ENCODE measurements around the gene TSTD2.

The TSTD2 gene

GRCh38 chr9:97632985-97633858 is at the start of gene TSTD2, which contains the start of gene NCBP1:
Gene TSTD2 (minus strand): TSS chr9:97633368. CDS start chr9:97627562, 5,806 bp downstream.
Gene NCBP1 (plus strand): TSS chr9:97633821. CDS start chr9:97633882, 61 bp downstream.
- in situ Hi-C loops (cut with HindIII; ENCODE audit: low sequenced_read_pairs), result no loop called here

DNA sequence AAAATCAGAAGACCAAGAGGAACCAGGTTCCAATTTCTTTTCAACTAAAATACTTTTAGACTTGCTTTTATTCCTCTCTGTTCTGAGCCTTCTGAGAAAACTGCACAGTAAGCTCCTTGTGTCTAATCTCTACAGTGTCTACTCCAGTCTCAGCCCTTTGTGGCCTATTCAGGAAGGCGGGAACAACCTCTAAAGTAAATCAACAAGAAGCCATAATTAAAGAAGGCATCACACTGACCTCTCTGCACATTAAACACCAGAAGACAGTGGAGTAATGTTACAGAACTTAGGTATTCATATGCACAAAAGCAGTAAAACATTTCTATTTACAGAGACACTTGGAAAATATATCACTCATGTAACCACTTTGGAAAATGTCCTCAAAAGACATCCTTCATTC is 49.1 kb upstream of the TSTD2 start:
- in situ Hi-C loops (cut with HindIII; ENCODE audit: low sequenced_read_pairs), result no loop called here

DNA sequence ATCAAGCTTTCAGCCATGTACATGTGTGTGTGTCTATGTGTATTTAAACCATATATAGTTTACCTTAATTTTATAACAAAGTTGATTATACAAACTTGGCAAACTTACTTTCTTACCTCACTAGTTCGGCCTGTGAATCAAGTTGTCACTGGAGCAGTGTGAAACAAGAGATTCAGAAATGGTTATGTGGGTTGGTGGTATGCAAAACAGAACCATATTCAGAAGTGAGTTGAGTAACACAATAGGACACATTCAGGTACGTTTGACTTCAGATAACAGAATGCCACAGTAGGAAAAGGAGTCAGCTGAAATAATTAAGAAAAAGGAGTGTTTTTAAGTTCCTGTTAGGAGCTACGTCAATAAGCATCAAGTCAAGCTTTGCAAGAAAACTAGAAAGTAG is 42.5 kb upstream of the TSTD2 start:
- in situ Hi-C loops (cut with HindIII; ENCODE audit: low sequenced_read_pairs), result no loop called here

DNA sequence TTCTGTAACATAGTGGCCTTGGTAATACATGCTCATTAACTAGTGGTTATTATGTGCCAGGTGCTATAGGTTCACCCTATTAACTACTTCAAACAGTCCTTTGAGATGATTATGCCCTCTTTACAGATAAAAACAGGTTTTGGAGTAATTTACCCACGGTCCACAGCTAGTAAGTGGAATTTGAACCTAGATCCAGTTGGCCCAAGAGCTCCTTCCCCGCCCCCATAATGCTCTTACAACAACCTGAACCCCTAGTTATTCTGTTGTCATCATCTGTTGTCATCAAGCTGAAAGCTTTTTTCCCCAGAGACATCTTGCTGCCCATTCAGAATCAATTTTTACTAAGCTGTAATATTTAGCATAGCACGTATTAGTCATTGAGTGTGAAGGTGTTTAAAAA is 40.8 kb upstream of the TSTD2 start:
- in situ Hi-C loops (cut with HindIII; ENCODE audit: low sequenced_read_pairs), result no loop called here

- in situ Hi-C loops (cut with HindIII; ENCODE audit: low sequenced_read_pairs), result no loop called here
These were observed 39.2 kb upstream of the TSTD2 start for GRCh38 chr9:97672403-97672802.

- in situ Hi-C loops (cut with HindIII; ENCODE audit: low sequenced_read_pairs), result no loop called here
These were observed 37.4 kb upstream of the TSTD2 start for GRCh38 chr9:97670586-97670985.

- in situ Hi-C loops (cut with HindIII; ENCODE audit: low sequenced_read_pairs), result no loop called here
These were observed 35.3 kb upstream of the TSTD2 start for GRCh38 chr9:97668485-97668884.

DNA sequence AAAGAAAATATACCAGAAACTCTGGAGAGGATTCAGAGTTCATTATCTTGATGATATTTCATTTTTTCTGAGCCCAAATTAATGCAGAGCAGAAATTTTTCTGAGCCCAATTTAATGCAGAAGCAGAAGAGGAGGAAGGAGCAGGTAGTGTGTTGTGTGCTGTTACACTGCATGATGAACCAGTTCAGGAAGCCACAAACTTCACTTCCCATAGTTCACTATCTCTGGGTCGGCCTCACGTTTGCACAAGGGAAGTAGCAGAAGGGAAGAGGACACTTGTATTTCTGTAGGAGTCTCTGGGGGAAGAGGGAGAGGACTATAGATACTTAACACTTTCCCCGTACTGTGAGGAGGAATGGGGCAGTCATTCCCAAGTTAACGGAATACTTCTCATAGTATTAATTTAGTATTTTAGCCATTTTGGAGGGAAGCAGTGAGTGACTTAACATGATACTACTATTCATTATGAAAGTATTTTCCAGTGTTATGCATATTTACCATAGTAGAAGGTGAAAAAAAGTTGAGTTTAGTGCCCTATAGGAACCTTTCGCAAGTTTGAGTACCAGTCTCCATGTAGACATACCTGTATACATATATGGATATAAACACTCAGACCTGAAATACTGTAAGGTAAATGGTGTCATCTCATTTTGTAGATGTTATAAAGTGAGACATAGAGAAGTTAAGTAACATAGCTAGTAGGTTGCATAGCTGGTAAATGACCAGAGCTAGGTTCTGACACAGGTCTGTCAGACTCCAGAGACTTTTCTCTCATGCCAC is 33.9 kb upstream of the TSTD2 start:
- in situ Hi-C loops (cut with HindIII; ENCODE audit: low sequenced_read_pairs), result no loop called here

DNA sequence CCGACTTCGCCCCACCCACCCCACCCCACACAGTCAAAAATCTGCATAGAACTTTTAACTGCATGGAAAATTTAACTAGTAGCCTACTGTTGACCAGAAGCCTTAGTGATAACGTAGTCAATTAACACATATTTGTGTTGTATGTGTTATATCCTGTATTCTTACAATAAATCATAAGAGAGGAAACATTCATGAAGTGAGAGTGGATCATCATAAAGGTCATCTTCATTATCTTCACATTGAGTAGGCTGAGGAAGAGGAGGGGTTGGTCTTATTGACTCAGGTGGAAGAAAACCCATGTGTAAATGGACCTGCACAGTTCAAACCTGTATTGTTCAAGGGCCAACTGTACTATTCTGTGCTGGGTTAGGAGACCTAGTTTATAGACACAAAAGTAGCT is 32.6 kb upstream of the TSTD2 start:
- in situ Hi-C loops (cut with HindIII; ENCODE audit: low sequenced_read_pairs), result no loop called here

GRCh38 chr9:97660847-97661246 is 27.7 kb upstream of the TSTD2 start:
- in situ Hi-C loops (cut with HindIII; ENCODE audit: low sequenced_read_pairs), result no loop called here

GRCh38 chr9:97660340-97660739 is 27.2 kb upstream of the TSTD2 start:
- in situ Hi-C loops (cut with HindIII; ENCODE audit: low sequenced_read_pairs), result no loop called here

GRCh38 chr9:97659771-97660170 is 26.6 kb upstream of the TSTD2 start:
- in situ Hi-C loops (cut with HindIII; ENCODE audit: low sequenced_read_pairs), result no loop called here

DNA sequence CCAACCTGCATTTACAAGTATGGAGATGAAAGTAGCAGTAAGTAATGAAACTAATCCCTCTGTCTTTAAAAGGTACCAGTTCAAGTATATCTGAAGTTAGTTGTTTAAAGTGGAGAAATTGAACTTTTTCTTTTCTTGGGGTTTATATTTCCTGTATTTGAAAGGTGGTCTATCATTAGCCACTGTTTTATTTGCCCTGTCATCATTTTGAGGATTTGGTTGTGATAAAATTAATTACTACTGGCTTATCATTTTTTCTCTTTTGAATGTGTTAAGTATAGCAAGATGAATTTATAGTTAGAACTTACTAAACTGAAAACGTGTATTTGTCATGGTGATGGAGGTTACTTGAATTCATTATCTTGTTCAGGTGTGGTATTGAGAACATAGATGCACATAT is 25.5 kb upstream of the TSTD2 start:
- in situ Hi-C loops (cut with HindIII; ENCODE audit: low sequenced_read_pairs), result no loop called here

DNA sequence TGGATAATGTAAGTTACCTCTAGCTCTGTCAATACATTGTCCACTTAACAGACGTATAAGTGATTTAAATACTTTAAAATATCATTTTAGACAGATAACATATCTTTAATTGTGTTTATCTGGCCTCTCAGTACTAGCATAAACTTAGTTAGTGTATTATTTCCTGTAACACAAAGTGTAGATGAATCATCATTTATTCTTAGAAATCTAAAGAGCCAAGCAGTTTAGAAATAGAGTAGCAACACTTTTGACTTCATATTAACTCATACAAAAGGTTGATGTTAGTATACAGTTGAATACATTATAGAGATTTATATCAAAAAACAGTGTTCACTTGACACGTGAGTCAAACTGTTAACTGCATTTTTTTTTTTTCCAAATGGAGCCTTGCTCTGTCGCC is 18.5 kb upstream of the TSTD2 start:
- in situ Hi-C loops (cut with HindIII; ENCODE audit: low sequenced_read_pairs), result no loop called here

- in situ Hi-C loops (cut with HindIII; ENCODE audit: low sequenced_read_pairs), result no loop called here
These were observed 14.8 kb upstream of the TSTD2 start for GRCh38 chr9:97647996-97648395.

DNA sequence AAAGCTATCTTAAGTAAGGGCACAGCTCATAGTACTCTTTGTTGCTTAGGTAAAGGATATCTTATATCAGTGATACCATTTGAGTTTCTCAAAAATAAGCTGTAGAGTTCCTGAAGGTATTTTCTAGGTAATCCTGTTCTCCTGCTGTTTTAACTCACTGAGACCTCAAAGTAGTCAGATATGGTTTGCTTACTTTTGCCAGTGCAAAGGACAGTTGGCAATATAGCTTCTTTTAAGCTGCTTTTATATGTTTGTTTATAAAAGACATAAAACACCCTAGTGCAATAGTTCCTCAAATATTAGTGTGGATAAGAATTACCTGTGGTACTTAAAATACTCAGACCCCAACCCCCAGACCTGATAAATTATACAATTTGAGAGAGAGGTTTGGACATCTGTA is 12.6 kb upstream of the TSTD2 start:
- in situ Hi-C loops (cut with HindIII; ENCODE audit: low sequenced_read_pairs), result no loop called here

DNA sequence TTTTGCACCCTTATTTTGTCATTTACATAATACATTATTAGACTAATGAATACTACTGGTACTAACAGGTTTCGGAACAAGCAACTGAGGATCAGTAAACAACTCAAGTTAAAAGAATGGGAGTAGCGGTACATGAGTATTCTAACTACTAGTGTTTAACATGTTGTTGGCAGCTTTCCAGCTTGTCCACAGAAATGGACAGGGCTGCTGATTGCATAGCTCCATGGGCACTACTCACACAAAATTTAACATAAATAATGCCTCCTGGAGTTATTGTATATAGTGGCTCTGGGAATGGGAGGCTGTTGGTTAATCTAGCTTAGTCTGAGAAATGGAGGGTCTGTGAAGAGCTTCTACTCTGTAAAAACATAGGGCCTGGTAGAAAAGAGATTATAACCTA is 7.2 kb upstream of the TSTD2 start:
- in situ Hi-C loops (cut with HindIII; ENCODE audit: low sequenced_read_pairs), result no loop called here

- in situ Hi-C loops (cut with HindIII; ENCODE audit: low sequenced_read_pairs), result no loop called here
These were observed 5.5 kb upstream of the TSTD2 start for GRCh38 chr9:97638666-97639065.

DNA sequence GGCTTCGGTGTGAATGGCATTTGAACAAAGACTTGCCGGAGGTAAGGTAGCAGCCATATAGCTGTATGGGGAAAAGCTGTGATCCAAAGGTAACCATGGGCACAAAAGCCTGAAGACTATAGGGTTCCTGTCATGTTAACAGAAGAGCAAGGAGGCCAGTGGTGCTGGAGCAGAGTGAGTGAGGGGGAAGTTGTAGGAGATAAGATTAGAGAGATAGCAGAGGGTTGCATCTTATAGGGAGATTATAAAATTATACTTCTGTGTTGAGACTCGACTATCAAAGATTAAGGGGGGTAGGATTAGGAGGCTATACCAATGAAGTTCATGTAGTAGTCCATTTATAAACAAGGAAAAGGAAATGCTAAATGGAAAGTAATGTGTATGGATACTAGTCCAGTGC is 3.7 kb upstream of the TSTD2 start:
- in situ Hi-C loops (cut with HindIII; ENCODE audit: low sequenced_read_pairs), result no loop called here

- in situ Hi-C loops (cut with HindIII; ENCODE audit: low sequenced_read_pairs), result no loop called here
These were observed 1.9 kb upstream of the TSTD2 start for GRCh38 chr9:97635026-97635425.

- in situ Hi-C loops (cut with HindIII; ENCODE audit: low sequenced_read_pairs), result no loop called here
These were observed 807 bp upstream of the TSTD2 start for GRCh38 chr9:97633859-97634490.

All from DLD1 (cell line).